ENCODE measurements around the gene HYAL4.

DNA sequence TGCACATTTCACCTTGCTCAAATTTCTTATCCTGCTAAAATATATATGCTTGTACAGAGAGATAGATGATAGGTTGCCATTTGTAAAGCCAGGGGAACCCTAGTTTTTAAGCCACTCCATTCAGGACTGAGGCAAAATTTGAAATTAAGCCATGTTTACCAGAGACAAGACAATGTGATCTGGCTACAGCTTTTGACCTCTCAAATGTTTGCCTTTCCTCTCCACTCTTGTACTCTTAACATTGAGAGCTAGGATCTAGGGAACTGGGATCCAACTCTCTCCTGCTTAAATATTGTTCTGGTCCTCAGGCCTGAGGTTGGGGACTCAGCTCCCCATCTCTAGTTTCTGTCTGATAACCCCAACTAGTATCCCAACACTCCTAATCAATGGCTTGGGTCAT, 15.9 kb downstream of the HYAL4 start:
- TF ChIP-seq, protein P1, sequence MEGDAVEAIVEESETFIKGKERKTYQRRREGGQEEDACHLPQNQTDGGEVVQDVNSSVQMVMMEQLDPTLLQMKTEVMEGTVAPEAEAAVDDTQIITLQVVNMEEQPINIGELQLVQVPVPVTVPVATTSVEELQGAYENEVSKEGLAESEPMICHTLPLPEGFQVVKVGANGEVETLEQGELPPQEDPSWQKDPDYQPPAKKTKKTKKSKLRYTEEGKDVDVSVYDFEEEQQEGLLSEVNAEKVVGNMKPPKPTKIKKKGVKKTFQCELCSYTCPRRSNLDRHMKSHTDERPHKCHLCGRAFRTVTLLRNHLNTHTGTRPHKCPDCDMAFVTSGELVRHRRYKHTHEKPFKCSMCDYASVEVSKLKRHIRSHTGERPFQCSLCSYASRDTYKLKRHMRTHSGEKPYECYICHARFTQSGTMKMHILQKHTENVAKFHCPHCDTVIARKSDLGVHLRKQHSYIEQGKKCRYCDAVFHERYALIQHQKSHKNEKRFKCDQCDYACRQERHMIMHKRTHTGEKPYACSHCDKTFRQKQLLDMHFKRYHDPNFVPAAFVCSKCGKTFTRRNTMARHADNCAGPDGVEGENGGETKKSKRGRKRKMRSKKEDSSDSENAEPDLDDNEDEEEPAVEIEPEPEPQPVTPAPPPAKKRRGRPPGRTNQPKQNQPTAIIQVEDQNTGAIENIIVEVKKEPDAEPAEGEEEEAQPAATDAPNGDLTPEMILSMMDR (conservative IDR thresholded peaks at IDR 0.05; ENCODE audit: low read length): no peak
- TF ChIP-seq EZH2phosphoT487 (IDR thresholded peaks at IDR 0.05; ENCODE audit: borderline replicate concordance, low read depth, low read length): no peak
